ENCODE measurements around the gene SLC22A8.
"Not testable (repeated sequence)": the region's sequence is repeated elsewhere in the genome, so short reads cannot be mapped to it uniquely, and the experiment has no call there.

Gene SLC22A8

DNA sequence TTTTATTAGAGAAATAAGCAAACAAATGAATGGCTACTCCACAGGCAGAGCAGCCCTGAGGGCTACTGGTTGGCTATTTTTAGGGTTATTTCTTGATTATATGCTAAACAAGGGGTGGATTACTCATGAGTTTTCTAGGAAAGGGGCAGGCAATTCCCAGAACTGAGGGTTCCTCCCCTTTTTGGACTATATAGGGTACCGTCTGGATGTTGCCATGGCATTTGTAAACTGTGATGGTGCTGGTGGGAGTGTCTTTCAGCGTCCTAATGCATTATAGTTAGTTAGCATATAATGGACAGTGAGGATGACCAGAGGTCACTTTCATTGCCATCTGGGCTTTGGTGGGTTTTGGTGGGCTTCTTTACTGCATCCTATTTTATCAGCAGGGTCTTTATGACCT lies 50.1 kb downstream of the SLC22A8 start:
- no peak overlapping the region for H3K27ac ChIP-seq (ENCODE audit: insufficient read depth, low read length, poor library complexity, severe bottlenecking)
- DNase-seq = no peak
- no peaks in the 10 kb centered on the region for H3K4me1 ChIP-seq (ENCODE audit: control insufficient read depth, insufficient read depth, low read length, poor library complexity, severe bottlenecking)
- no peak overlapping the region for H3K4me3 ChIP-seq (ENCODE audit: insufficient read depth, low read depth, low read length, poor library complexity, severe bottlenecking)
- H3K9me3 ChIP-seq (ENCODE audit: control insufficient read depth, low read length) = no peaks in the 10 kb centered on the region
- no peaks in the 10 kb centered on the region for H3K27me3 ChIP-seq (replicated peaks; ENCODE audit: control insufficient read depth, insufficient read depth, low read length, poor library complexity, severe bottlenecking)
- no peaks in the 10 kb centered on the region for H3K36me3 ChIP-seq (ENCODE audit: control insufficient read depth, insufficient read depth, low read length)

DNA sequence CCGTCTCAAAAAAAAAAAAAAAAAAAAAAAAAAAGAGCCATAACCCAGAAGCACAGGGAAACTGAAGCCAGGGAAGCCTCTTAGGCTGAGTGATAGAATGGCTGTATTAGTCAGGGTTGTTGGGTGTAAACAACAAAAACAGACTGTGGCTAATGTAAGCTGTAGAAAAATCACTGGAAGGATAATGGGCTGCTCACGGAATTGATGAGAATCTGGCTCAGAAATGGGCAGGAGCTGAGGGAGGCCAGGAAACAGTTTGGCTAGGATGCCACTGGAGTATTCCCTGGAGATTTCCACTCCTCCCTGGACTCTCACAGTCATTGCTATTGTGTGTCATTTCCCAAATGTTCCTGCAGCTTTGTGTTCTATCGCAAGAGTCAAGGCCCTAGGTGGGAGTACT lies 53.2 kb downstream of the SLC22A8 start:
- no peak overlapping the region for H3K4me3 ChIP-seq (ENCODE audit: insufficient read depth, low read depth, low read length, poor library complexity, severe bottlenecking)
- no peaks in the 10 kb centered on the region for H3K36me3 ChIP-seq (ENCODE audit: control insufficient read depth, insufficient read depth, low read length)
- H3K27ac ChIP-seq (ENCODE audit: insufficient read depth, low read length, poor library complexity, severe bottlenecking) = no peak overlapping the region
- H3K4me1 ChIP-seq (ENCODE audit: control insufficient read depth, insufficient read depth, low read length, poor library complexity, severe bottlenecking) = no peaks in the 10 kb centered on the region
- no peaks in the 10 kb centered on the region for H3K27me3 ChIP-seq (replicated peaks; ENCODE audit: control insufficient read depth, insufficient read depth, low read length, poor library complexity, severe bottlenecking)
- no peaks in the 10 kb centered on the region for H3K9me3 ChIP-seq (ENCODE audit: control insufficient read depth, low read length)
- no peak for DNase-seq

DNA sequence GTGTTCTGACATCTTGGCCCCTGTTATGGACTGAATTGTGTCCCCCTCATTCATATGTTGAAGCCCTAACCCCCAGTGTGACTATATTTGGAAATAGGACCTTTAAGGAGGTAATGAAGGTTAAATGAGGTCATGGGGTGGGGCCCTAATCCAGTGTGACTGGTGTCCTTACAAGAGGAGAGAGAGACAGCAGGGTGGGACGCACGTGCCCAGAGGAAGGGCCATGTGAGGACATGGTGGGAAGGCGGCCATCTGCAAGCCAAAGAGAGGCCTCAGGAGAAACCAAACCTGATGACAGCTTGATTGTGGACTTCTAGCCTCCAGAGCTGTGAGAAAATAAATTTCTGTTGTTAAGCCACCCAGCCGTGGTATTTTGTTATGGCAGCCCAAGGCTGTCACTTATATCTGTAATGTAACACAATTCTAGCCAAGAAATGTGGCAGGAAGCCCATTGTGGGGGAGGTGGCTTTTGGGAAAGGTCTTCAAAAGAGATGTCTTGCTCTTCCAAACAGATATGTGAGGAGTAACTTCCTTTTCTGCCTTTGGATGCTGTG lies 54.5 kb downstream of the SLC22A8 start:
- Histone ChIP-seq H3K9me3 (ENCODE audit: control insufficient read depth, low read length) (no peaks in the 10 kb centered on the region), H3K4me1 (ENCODE audit: control insufficient read depth, insufficient read depth, low read length, poor library complexity, severe bottlenecking) (no peaks in the 10 kb centered on the region), H3K27ac (ENCODE audit: insufficient read depth, low read length, poor library complexity, severe bottlenecking) (no peak overlapping the region), H3K36me3 (ENCODE audit: control insufficient read depth, insufficient read depth, low read length) (no peaks in the 10 kb centered on the region), H3K27me3 (replicated peaks; ENCODE audit: control insufficient read depth, insufficient read depth, low read length, poor library complexity, severe bottlenecking) (no peaks in the 10 kb centered on the region), H3K4me3 (ENCODE audit: insufficient read depth, low read depth, low read length, poor library complexity, severe bottlenecking) (no peak overlapping the region)
- DNase-seq = no peak

DNA sequence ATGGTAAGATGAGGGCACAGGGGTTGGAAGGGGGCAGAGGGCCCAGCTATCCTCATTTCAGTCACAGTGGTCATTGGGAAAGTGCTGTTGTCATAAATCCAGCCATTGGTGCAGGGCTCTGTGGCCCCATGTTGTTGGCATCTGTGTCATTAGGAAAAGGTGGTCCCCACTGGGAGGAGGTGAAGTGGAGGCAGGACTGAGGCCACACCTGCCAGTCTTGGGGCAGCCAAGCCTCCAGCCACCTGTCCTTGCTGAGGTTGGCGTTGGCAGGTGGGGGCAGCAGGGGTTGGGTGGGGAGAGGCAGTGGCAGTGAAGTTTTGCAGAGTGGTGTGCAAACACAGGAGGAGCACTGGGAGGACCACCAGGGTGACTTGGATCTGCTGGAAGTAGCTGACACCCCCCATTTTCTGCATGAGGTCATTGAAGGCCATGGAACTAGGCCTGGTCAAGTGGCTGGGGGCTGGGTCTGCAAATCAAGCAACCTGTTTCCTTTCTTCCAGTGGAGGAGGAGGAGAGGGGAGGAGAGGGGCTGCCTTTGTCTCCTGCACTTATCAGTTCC lies 56.1 kb downstream of the SLC22A8 start:
- Histone ChIP-seq H3K4me3 (ENCODE audit: insufficient read depth, low read depth, low read length, poor library complexity, severe bottlenecking) (no peak overlapping the region), H3K4me1 (ENCODE audit: control insufficient read depth, insufficient read depth, low read length, poor library complexity, severe bottlenecking) (no peaks in the 10 kb centered on the region), H3K27me3 (replicated peaks; ENCODE audit: control insufficient read depth, insufficient read depth, low read length, poor library complexity, severe bottlenecking) (no peaks in the 10 kb centered on the region), H3K9me3 (ENCODE audit: control insufficient read depth, low read length) (no peaks in the 10 kb centered on the region), H3K36me3 (ENCODE audit: control insufficient read depth, insufficient read depth, low read length) (no peaks in the 10 kb centered on the region), H3K27ac (ENCODE audit: insufficient read depth, low read length, poor library complexity, severe bottlenecking) (no peak overlapping the region)
- no peak for DNase-seq

DNA sequence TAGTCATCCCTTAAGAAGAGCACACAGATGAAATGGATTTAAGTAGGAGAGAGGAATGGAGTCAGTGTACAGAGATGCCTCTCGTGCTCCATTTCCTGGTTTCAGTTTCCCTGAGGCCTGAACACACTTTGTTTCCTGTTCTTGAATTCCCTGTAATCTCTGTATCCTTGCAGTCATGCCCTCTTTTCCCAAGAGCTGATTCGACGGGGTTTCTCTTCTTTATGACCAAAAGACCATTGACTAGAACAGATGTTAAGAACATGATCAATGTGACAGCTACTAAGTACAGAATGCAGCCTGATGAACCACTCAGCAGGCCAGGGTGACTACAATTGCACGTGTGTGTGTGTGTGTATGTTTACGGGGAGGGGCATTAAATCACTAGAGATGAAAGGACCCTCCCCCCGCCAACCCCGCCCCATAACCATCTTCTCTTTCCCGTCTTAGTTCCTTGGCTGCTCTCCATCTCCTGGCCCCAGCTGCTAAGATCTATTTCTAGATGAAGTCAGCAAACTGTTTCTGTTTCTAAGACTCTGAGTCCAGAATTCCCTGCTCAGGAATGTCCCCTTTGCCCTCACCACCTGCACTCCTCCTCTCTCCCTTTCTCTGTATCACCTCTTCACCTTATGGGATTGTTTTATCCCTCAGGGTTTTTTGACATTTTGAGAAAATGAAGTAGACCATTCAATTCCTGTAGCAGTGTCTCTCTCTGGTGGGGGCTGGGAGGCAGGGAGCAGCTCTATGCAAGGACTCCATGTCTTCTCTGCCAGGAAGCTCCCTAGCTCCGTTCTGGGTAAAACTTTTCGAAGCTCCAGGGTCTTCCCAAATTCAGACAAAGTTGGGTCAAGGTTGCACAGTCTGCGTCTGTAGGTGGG lies 56.9 kb downstream of the SLC22A8 start:
- Histone ChIP-seq H3K27me3 (replicated peaks; ENCODE audit: control insufficient read depth, insufficient read depth, low read length, poor library complexity, severe bottlenecking) (no peaks in the 10 kb centered on the region), H3K27ac (ENCODE audit: insufficient read depth, low read length, poor library complexity, severe bottlenecking) (no peak overlapping the region), H3K9me3 (ENCODE audit: control insufficient read depth, low read length) (no peaks in the 10 kb centered on the region), H3K36me3 (ENCODE audit: control insufficient read depth, insufficient read depth, low read length) (no peaks in the 10 kb centered on the region), H3K4me1 (ENCODE audit: control insufficient read depth, insufficient read depth, low read length, poor library complexity, severe bottlenecking) (no peaks in the 10 kb centered on the region), H3K4me3 (ENCODE audit: insufficient read depth, low read depth, low read length, poor library complexity, severe bottlenecking) (no peak overlapping the region)
- DNase-seq = no peak

DNA sequence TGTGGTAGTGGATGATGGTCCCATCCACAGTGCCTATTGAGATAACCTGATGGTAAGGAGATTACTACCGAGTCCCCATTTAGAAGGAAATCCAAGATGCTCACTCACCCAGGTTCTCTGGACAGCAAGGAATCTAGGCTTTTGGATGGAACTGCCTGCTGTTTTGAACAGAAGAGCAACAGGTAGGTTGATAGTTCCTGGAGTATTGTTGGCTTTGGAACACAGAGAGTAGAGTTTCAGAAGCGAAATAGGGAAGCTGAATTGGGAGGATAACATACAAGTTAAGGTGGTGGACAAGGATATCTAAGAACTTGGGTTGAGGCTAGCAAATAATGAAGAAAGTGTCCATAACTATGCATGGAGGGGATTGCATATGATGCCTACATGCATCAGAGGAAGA lies 58.5 kb downstream of the SLC22A8 start:
- Histone ChIP-seq H3K9me3 (ENCODE audit: control insufficient read depth, low read length) (no peaks in the 10 kb centered on the region), H3K4me3 (ENCODE audit: insufficient read depth, low read depth, low read length, poor library complexity, severe bottlenecking) (no peak overlapping the region)

DNA sequence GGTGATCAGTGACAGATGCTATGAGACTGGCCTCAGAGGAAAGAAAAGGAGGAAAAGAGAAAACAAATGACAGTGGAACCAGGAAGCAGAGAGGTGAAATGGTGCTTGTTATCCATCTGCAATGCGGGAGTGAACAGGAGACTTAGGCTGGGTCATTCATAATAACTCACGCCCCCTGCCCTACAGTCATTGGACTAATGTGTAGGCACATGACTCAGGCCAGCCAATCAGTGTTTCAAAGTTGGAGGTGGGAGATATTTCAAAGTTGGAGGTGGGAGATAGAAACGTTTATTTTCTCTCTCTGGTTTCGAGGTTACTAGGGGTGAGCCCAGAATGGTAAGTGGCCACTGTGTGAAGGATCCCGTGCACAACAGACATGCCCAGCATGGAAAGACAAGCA lies 61.2 kb downstream of the SLC22A8 start:
- H3K4me3 ChIP-seq (ENCODE audit: insufficient read depth, low read depth, low read length, poor library complexity, severe bottlenecking) = no peak overlapping the region

More for the DNA sequence above, 58.5 kb downstream of the SLC22A8 start:
- no peaks in the 10 kb centered on the region for H3K36me3 ChIP-seq (ENCODE audit: control insufficient read depth, insufficient read depth, low read length)
- H3K27ac ChIP-seq (ENCODE audit: insufficient read depth, low read length, poor library complexity, severe bottlenecking) = no peak overlapping the region
- DNase-seq = no peak
- no peaks in the 10 kb centered on the region for H3K4me1 ChIP-seq (ENCODE audit: control insufficient read depth, insufficient read depth, low read length, poor library complexity, severe bottlenecking)
- H3K27me3 ChIP-seq (replicated peaks; ENCODE audit: control insufficient read depth, insufficient read depth, low read length, poor library complexity, severe bottlenecking) = no peaks in the 10 kb centered on the region

DNA sequence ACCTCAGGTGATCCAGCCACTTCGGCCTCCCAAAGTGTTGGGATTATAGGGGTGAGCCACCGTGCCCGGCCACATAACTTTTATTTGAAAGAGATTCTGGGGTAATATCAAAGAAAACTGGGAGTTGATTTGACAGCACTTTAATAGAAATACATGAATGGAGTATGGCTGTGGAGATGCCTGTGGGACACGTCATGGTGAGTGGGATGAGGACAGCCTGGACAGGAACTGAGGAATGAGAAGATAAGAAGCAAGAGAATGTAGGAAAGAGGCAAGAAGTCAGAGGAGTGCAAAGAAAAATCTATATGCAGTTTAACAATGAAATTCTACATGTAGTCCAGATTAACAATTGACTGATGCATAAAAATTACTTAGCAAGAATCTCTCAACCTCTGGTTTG lies 61.8 kb downstream of the SLC22A8 start:
- Histone ChIP-seq H3K27me3 (replicated peaks; ENCODE audit: control insufficient read depth, insufficient read depth, low read length, poor library complexity, severe bottlenecking) (no peaks in the 10 kb centered on the region), H3K4me3 (ENCODE audit: insufficient read depth, low read depth, low read length, poor library complexity, severe bottlenecking) (no peak overlapping the region), H3K27ac (ENCODE audit: insufficient read depth, low read length, poor library complexity, severe bottlenecking) (no peak overlapping the region), H3K4me1 (ENCODE audit: control insufficient read depth, insufficient read depth, low read length, poor library complexity, severe bottlenecking) (no peaks in the 10 kb centered on the region), H3K9me3 (ENCODE audit: control insufficient read depth, low read length) (no peaks in the 10 kb centered on the region), H3K36me3 (ENCODE audit: control insufficient read depth, insufficient read depth, low read length) (no peaks in the 10 kb centered on the region)
- DNase-seq = no peak

More for the DNA sequence above, 61.2 kb downstream of the SLC22A8 start:
- no peaks in the 10 kb centered on the region for H3K9me3 ChIP-seq (ENCODE audit: control insufficient read depth, low read length)
- no peak overlapping the region for H3K27ac ChIP-seq (ENCODE audit: insufficient read depth, low read length, poor library complexity, severe bottlenecking)
- no peaks in the 10 kb centered on the region for H3K36me3 ChIP-seq (ENCODE audit: control insufficient read depth, insufficient read depth, low read length)
- DNase-seq = no peak
- H3K27me3 ChIP-seq (replicated peaks; ENCODE audit: control insufficient read depth, insufficient read depth, low read length, poor library complexity, severe bottlenecking) = no peaks in the 10 kb centered on the region
- no peaks in the 10 kb centered on the region for H3K4me1 ChIP-seq (ENCODE audit: control insufficient read depth, insufficient read depth, low read length, poor library complexity, severe bottlenecking)

DNA sequence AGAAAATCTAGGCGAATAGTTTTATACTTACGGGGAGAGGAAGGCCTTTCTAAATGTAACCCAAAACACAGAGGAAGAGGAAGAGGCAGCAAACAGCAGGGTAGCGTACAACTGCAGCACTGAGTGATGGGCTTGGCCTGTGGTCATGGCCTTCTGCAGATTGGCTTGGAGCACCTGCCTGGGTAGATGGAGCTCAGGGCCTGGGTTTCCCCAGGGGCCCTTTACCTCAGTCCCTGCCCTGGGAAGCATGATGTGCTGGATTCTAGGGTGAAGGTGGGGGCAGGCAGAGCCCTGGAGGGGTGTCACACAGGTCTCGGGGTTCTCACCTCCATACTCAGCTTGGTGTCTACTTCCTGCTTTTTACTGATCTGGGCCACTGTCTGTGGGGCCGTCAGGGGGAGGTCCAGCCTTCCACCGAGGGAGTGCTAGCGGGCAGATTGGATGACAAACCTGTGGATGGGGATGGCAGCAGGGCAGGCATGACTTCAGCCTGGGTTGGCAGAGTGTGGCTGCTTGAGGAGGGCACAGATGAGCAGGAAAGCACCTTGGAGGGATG lies 66.8 kb downstream of the SLC22A8 start:
- H3K27ac ChIP-seq (ENCODE audit: insufficient read depth, low read length, poor library complexity, severe bottlenecking) = no peak overlapping the region
- H3K4me1 ChIP-seq (ENCODE audit: control insufficient read depth, insufficient read depth, low read length, poor library complexity, severe bottlenecking) = no peaks in the 10 kb centered on the region
- H3K9me3 ChIP-seq (ENCODE audit: control insufficient read depth, low read length) = no peaks in the 10 kb centered on the region
- H3K36me3 ChIP-seq (ENCODE audit: control insufficient read depth, insufficient read depth, low read length) = no peaks in the 10 kb centered on the region
- no peak for DNase-seq
- H3K4me3 ChIP-seq (ENCODE audit: insufficient read depth, low read depth, low read length, poor library complexity, severe bottlenecking) = no peak overlapping the region
- no peaks in the 10 kb centered on the region for H3K27me3 ChIP-seq (replicated peaks; ENCODE audit: control insufficient read depth, insufficient read depth, low read length, poor library complexity, severe bottlenecking)

DNA sequence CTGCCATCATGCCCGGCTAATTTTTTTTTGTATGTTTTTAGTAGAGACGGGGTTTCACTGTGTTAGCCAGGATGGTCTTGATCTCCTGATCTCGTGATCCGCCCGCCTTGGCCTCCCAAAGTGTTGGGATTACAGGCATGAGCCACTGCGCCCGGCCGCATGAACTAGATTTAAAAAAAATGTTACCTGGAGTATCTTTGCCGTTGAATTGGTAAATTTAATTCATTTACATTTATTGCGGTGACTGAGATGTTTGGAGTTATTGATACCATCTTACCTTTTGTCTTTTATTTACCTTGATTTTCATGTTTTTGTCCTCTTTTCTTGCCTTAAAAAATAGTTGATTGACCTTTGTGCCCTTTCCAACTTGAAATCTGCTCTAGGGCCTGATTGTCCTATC lies 70.1 kb downstream of the SLC22A8 start:
- H3K4me1 ChIP-seq (ENCODE audit: control insufficient read depth, insufficient read depth, low read length, poor library complexity, severe bottlenecking); H3K36me3 ChIP-seq (ENCODE audit: control insufficient read depth, insufficient read depth, low read length); H3K27ac ChIP-seq (ENCODE audit: insufficient read depth, low read length, poor library complexity, severe bottlenecking); DNase-seq; H3K4me3 ChIP-seq (ENCODE audit: insufficient read depth, low read depth, low read length, poor library complexity, severe bottlenecking); H3K27me3 ChIP-seq (replicated peaks; ENCODE audit: control insufficient read depth, insufficient read depth, low read length, poor library complexity, severe bottlenecking); H3K9me3 ChIP-seq (ENCODE audit: control insufficient read depth, low read length): not testable (repeated sequence)

All from effector memory CD4-positive, alpha-beta T cell (primary cell).